Duodenal mucosa (tissue), 2 donors: ENCODE results near the gene SLC1A3.

Experiments used
- H3K27ac ChIP-seq: one replicate; pipeline ENCODE4 v1.7.0; 2013; ENCODE audit warnings: low read depth, low read length
- H3K27me3 ChIP-seq, 2 donors: one replicate each; pipeline ENCODE4 v1.7.0; 2013; ENCODE audit warnings: low read length in 2 of 2, control low read depth in 1 of 2; ENCODE audit not compliant: insufficient read depth in 2 of 2, control insufficient read depth in 1 of 2
- H3K36me3 ChIP-seq, 2 donors: one replicate each; pipeline ENCODE4 v1.7.0; 2013; ENCODE audit warnings: low read length in 2 of 2, control low read depth in 1 of 2; ENCODE audit not compliant: insufficient read depth in 2 of 2, control insufficient read depth in 1 of 2
- H3K4me1 ChIP-seq, 2 donors: one replicate each; pipeline ENCODE4 v1.7.0; 2013; ENCODE audit warnings: low read length in 2 of 2, control low read depth in 1 of 2; ENCODE audit not compliant: insufficient read depth in 2 of 2, control insufficient read depth in 1 of 2
- H3K4me3 ChIP-seq, 2 donors: one replicate each; pipeline ENCODE4 v1.7.0; 2013; ENCODE audit warnings: low read length in 2 of 2, low read depth in 1 of 2
- H3K9ac ChIP-seq, 2 donors: one replicate each; pipeline ENCODE4 v1.7.0; 2013; ENCODE audit warnings: low read length in 2 of 2, low read depth in 1 of 2
- H3K9me3 ChIP-seq, 2 donors: one replicate each; pipeline ENCODE4 v1.7.0; 2013; ENCODE audit warnings: low read length in 2 of 2, control low read depth in 1 of 2; ENCODE audit not compliant: control insufficient read depth in 1 of 2

Gene SLC1A3

DNA sequence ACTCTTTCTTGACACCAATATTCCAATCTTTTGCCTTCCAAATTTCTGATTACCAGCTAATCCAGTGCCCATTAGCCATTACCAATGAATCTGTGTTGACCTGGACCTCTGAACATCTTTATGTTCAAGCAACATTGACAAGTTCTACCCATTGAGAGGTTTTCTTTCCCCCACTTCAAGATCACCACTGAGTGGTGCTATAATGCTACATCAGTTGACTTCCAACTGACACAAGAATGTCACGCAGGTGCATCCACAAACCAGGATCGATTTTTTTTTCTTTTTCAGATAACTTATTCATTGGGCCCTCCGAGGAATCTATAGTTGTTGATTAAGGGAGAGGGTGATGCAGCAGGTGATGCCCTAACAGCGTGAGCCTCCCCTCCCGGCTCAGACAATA lies 102.6 kb downstream of the SLC1A3 start:
- no peaks in the 10 kb centered on the region for H3K36me3 ChIP-seq
- peaks cover 0 to 2% of the 10 kb centered on the region in 2 donors for H3K9me3 ChIP-seq
- no peak overlapping the region for H3K4me3 ChIP-seq
- H3K27ac ChIP-seq = no peak overlapping the region
- no peak overlapping the region for H3K9ac ChIP-seq
- H3K27me3 ChIP-seq = no peaks in the 10 kb centered on the region
- H3K4me1 ChIP-seq = no peaks in the 10 kb centered on the region

DNA sequence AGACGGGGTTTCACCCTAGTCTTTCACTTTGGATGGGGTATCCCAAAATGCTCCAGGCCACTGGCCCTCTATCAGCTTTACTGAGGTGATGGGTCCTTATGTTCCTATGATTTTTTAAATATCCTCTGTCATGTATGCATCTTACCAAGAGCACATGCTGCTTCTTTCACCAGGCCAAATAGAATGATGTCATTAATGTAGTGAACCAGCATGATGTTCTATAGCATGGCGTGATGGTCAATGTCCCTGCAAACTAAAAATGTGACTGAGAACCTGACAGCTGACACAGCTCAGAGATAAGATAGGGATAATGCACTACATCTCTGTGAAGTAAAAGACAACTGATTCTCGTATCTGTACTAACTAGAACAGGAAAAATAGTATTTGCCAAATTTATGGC lies 103.6 kb downstream of the SLC1A3 start:
- no peaks in the 10 kb centered on the region for H3K36me3 ChIP-seq
- no peak overlapping the region for H3K9ac ChIP-seq
- peaks cover 0 to 2% of the 10 kb centered on the region in 2 donors for H3K9me3 ChIP-seq
- H3K27ac ChIP-seq = no peak overlapping the region
- no peaks in the 10 kb centered on the region for H3K4me1 ChIP-seq
- no peak overlapping the region for H3K4me3 ChIP-seq
- H3K27me3 ChIP-seq = no peaks in the 10 kb centered on the region

DNA sequence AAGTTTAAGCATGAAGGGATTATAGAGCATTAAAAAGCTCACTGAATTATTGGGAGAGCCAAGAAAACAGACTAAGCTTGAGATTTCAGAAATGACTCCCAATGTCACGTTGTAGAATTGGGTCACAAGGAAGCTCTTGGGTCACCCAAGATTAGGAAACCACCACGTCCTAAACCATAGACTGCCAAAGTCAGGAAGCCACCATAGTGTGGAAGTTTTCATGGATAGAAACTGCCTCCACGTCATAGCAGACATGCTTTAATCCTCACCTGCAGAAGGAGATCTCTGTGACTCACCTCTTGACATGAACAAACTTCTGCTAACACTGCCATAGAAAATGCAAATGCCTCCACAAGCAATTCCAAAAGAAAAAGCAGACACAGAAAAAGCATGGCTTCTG lies 106.3 kb downstream of the SLC1A3 start:
- H3K27me3 ChIP-seq = no peaks in the 10 kb centered on the region
- no peak overlapping the region for H3K9ac ChIP-seq
- H3K9me3 ChIP-seq = no peaks in the 10 kb centered on the region
- no peaks in the 10 kb centered on the region for H3K4me1 ChIP-seq
- no peak overlapping the region for H3K4me3 ChIP-seq
- H3K36me3 ChIP-seq = no peaks in the 10 kb centered on the region
- H3K27ac ChIP-seq = no peak overlapping the region

DNA sequence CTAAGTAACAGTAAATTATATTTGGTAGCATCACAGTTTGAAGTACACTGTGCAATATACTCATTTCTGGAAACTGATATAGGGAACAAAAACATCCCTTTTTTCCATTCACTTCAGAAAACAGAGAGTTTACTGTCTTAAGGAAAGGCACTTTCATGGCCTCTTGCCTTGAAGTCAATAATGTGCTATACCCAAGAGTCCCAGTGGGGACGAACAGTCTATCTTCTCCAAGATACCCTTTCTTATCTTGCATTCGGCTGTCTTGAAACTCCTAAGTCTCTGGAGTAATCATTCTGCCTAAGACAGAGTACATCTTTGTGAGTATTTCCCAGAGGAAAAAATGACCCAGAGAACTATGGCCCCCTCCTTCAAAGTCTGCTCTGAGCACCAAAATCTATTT lies 107.1 kb downstream of the SLC1A3 start:
- H3K9me3 ChIP-seq = no peaks in the 10 kb centered on the region
- no peak overlapping the region for H3K4me3 ChIP-seq
- no peak overlapping the region for H3K9ac ChIP-seq
- H3K27me3 ChIP-seq = no peaks in the 10 kb centered on the region
- H3K27ac ChIP-seq = no peak overlapping the region
- no peaks in the 10 kb centered on the region for H3K36me3 ChIP-seq
- H3K4me1 ChIP-seq = no peaks in the 10 kb centered on the region

DNA sequence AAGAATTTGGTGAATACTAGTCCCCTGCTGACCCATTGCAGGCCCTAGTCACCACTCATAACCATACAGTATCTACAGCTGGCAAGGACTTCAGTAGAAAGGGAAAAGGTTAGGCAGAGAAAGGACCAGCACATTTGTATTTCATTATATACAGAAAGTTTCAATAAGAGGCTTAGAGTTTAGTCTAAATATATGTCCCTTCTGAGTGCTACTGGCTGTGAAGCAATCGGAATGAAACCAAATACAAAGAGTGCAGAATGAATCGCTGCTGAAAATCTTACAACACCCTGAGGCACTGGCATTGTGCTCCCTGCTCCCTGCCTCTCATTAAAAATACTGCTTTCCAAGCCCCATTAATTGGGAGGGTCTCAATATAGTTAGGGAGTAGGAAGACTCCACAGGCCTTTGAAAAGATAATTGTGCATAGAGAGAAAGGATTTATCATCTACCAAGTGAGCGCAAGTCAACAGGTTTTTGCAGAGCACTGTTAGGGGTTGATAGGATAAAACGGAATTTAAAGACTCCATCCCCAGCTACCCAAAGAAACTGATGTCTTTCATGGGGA lies 110.8 kb downstream of the SLC1A3 start:
- Histone ChIP-seq H3K36me3 (no peaks in the 10 kb centered on the region), H3K27me3 (no peaks in the 10 kb centered on the region), H3K9me3 (no peaks in the 10 kb centered on the region), H3K9ac (no peak overlapping the region), H3K4me1 (no peaks in the 10 kb centered on the region), H3K27ac (no peak overlapping the region), H3K4me3 (no peak overlapping the region)

DNA sequence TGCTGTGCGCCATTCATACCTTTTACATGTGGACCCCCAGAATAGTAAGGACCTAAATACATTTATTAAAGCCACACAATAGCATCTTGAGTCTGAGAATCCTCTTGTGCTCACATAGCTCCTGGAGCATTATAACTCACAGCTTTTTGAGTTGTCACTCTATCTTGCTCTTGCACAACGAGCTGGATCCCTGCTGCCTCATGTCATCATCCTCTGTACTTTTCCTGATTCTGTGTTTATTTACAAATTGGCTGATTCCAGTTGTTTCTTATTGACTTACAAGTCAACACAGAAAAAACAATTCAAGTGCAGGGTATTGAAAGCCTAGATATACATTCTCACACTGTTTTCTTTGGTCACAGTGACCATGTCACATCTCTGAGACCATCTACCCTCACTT lies 112.9 kb downstream of the SLC1A3 start:
- no peak overlapping the region for H3K27ac ChIP-seq
- H3K9me3 ChIP-seq = no peaks in the 10 kb centered on the region
- H3K4me1 ChIP-seq = peaks cover 0 to 8% of the 10 kb centered on the region in 2 donors
- no peaks in the 10 kb centered on the region for H3K27me3 ChIP-seq
- H3K9ac ChIP-seq = no peak overlapping the region
- H3K36me3 ChIP-seq = no peaks in the 10 kb centered on the region
- H3K4me3 ChIP-seq = no peak overlapping the region

DNA sequence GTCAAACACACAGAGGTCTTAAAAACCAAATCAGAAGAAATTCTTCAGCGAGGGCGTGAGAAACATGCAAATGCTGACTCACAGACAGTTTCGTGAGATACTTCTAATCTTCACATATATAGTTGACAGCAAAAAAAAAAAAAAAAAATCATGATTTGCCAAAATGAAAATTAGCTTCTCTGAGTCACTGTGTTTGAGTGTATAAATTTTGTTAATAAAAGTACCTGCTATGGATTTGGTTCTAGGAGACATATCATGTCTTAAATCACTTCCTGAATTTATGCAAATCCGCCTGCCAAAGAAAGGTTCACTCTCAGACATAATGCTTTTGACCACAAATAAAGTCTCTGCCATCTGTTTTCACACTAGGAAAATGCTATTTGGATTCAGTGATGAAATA lies 114.3 kb downstream of the SLC1A3 start:
- Histone ChIP-seq H3K9me3 (no peaks in the 10 kb centered on the region), H3K4me3 (no peak overlapping the region), H3K4me1 (peaks cover 0 to 8% of the 10 kb centered on the region in 2 donors), H3K27me3 (no peaks in the 10 kb centered on the region), H3K9ac (no peak overlapping the region), H3K27ac (no peak overlapping the region), H3K36me3 (no peaks in the 10 kb centered on the region)

DNA sequence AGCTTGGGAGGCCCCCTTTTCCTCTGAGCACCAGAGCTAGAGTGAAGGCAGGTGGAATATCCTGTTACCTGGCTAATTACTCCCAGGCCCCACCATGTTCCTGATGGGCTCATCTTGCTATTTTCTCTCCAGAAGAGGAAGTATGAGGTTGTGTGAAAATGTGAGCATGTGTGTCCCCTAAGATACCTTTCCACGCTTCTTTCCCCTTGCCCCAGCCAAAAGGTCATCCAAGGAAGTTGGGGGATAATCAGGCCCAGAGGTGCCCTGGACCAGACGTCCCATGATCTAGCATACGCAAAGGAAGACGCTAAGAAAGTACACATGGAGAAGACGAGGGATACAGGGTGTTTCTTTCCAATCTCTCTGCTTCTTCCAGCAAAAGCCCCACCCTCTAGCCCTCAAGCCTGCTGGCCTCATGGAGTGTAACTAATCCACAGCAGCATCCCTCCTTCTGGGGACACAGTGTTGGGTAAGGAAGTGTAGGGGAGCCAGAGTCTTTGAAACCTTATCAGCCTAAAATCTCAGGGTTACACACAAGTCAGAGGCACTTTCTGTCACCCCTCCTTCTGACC lies 115.3 kb downstream of the SLC1A3 start:
- H3K4me3 ChIP-seq = no peak overlapping the region
- H3K9me3 ChIP-seq = no peaks in the 10 kb centered on the region
- no peak overlapping the region for H3K9ac ChIP-seq
- H3K27me3 ChIP-seq = no peaks in the 10 kb centered on the region
- H3K27ac ChIP-seq = no peak overlapping the region
- no peaks in the 10 kb centered on the region for H3K36me3 ChIP-seq
- H3K4me1 ChIP-seq = peaks cover 0 to 8% of the 10 kb centered on the region in 2 donors

DNA sequence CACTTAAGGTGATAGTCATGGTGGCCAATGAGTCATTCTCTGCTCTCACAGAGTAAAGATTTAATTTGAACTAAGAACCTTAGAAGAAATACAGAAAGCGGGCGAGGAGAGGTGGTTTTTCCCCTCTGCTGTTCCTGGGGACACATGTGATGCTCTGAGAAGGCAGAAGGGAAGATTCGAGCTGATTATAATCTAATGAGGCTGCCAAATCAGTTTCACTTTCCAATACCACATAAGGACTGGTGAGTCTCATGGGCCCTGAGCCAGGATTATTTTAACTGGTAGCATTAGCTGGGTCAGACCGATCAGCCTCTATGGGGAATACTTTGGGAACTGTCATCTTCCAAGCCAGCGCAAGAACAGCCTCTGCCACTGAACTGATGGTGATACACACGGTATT lies 116.5 kb downstream of the SLC1A3 start:
- H3K4me3 ChIP-seq = no peak overlapping the region
- H3K36me3 ChIP-seq = no peaks in the 10 kb centered on the region
- peaks cover 0 to 8% of the 10 kb centered on the region in 2 donors for H3K4me1 ChIP-seq

DNA sequence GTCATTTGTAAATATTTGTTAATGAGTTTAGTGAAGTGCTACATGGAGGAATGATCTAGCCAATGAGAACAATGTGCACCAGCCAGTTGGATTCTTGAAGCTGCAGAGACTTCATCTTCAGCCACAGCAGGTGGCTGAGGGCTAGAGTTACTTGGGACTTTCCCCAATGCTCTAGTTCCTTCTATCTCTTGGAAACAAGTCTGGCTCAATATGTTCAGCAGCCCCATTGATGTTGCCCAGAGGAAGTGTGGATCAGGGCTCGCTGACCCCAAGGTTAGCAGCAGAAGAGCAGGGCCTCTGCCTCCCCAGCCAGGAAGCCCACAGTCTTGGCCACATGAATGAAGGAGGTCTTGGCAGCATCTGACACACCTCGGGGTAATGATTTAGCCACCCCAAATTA lies 117.5 kb downstream of the SLC1A3 start:
- H3K4me3 ChIP-seq = no peak overlapping the region
- H3K27ac ChIP-seq = no peak overlapping the region
- H3K4me1 ChIP-seq = peaks cover 0 to 8% of the 10 kb centered on the region in 2 donors
- H3K36me3 ChIP-seq = no peaks in the 10 kb centered on the region
- H3K9me3 ChIP-seq = no peaks in the 10 kb centered on the region
- H3K9ac ChIP-seq = no peak overlapping the region
- no peaks in the 10 kb centered on the region for H3K27me3 ChIP-seq

More for the DNA sequence above, 116.5 kb downstream of the SLC1A3 start:
- Histone ChIP-seq H3K27me3 (no peaks in the 10 kb centered on the region), H3K27ac (no peak overlapping the region), H3K9me3 (no peaks in the 10 kb centered on the region), H3K9ac (no peak overlapping the region)
